H54 (cell line): Measurements from ENCODE around the gene CD109.

Experiments
- DNase-seq: peaks from one replicate; pipeline ENCODE4 v3.0.0; 2011; ENCODE audit warnings: low spot score, mixed read lengths; ENCODE audit not compliant: insufficient read length
- FAIRE-seq: peaks from 3 replicates; lab custom pipeline; 2011; peaks lifted over from hg19 to GRCh38; lab: Jason Lieb, UNC
- POLR2A ChIP-seq: IDR thresholded peaks from 2 replicates; pipeline ENCODE4 v1.6.1; 2011; ENCODE audit warnings: low read depth, mild to moderate bottlenecking, low read length

CD109 gene

GRCh38 chr6:73727114-73727513 is 31.1 kb downstream of the CD109 start:
- FAIRE-seq, result no peak
- no peak for DNase-seq
- no peak for TF ChIP-seq POLR2A

GRCh38 chr6:73728548-73729205 is 32.7 kb downstream of the CD109 start:
- DNase-seq (no peak), FAIRE-seq (no peak)
- no peak for TF ChIP-seq POLR2A

- FAIRE-seq (no peak), DNase-seq (no peak)
- TF ChIP-seq POLR2A, result no peak
Observed at GRCh38 chr6:73731285-73731684, 35.3 kb downstream of the CD109 start.

GRCh38 chr6:73732845-73733675 is 37.1 kb downstream of the CD109 start:
- DNase-seq (no peak), FAIRE-seq (peak; percentile 92)
- no peak for TF ChIP-seq POLR2A

GRCh38 chr6:73733791-73734190 is 37.8 kb downstream of the CD109 start:
- TF ChIP-seq POLR2A, result no peak
- no peak for DNase-seq

GRCh38 chr6:73734832-73735453 is 38.9 kb downstream of the CD109 start:
- FAIRE-seq, result no peak

More at GRCh38 chr6:73733791-73734190, 37.8 kb downstream of the CD109 start:
- FAIRE-seq, result no peak

GRCh38 chr6:73738367-73739028 is 42.5 kb downstream of the CD109 start:
- TF ChIP-seq POLR2A, result no peak
- FAIRE-seq, result no peak
- no peak for DNase-seq

More at GRCh38 chr6:73734832-73735453, 38.9 kb downstream of the CD109 start:
- no peak for TF ChIP-seq POLR2A
- no peak for DNase-seq

GRCh38 chr6:73739096-73739495 is 43.1 kb downstream of the CD109 start:
- TF ChIP-seq POLR2A, result no peak
- FAIRE-seq, result peak; percentile 73
- no peak for DNase-seq

- FAIRE-seq (no peak), DNase-seq (no peak)
- no peak for TF ChIP-seq POLR2A
Observed at GRCh38 chr6:73742433-73742832, 46.4 kb downstream of the CD109 start.

GRCh38 chr6:73743081-73743480 is 47.1 kb downstream of the CD109 start:
- FAIRE-seq, result no peak
- DNase-seq, result no peak
- TF ChIP-seq POLR2A, result no peak

GRCh38 chr6:73743556-73743955 is 47.6 kb downstream of the CD109 start:
- no peak for FAIRE-seq
- no peak for DNase-seq
- TF ChIP-seq POLR2A, result no peak

GRCh38 chr6:73746787-73747186 is 50.8 kb downstream of the CD109 start:
- TF ChIP-seq POLR2A, result no peak
- peak; percentile 23 for FAIRE-seq
- no peak for DNase-seq

GRCh38 chr6:73747289-73747688 is 51.3 kb downstream of the CD109 start:
- DNase-seq (no peak), FAIRE-seq (no peak)
- TF ChIP-seq POLR2A, result no peak

- TF ChIP-seq POLR2A, result no peak
- no peak for FAIRE-seq
- no peak for DNase-seq
Observed at GRCh38 chr6:73752943-73753342, 56.9 kb downstream of the CD109 start.
